HCT116 (cell line): ENCODE results near the gene AGBL1. TPM values are rescaled to one million over a fixed set of nuclear protein-coding genes. Genes with fewer than 3 reads are reported as not detected.

Experiments used
- ATAC-seq: fragments of 200-7000 bp; cut with Tn5 transposase; 2 replicates; pipeline ENCODE4 v1.9.1; 2020; ENCODE audit warnings: mild to moderate bottlenecking, moderate library complexity
- BruUV-seq: library from RNA; stranded (reverse); fragments of 400-500 nt; replicated peaks from 2 replicates; lab custom pipeline; 2021; lab: Mats Ljungman, UMichigan
- CTCF ChIA-PET: fragments of 300-600 bp; sonication (Branson Sonifier 250); formaldehyde crosslinking; loops from one replicate; lab custom pipeline; 2021; ENCODE audit warnings: antibody characterized with exemption; lab: Charles Lee
- POLR2A ChIA-PET: fragments of 300-600, 350-600 bp; sonication (Branson Sonifier 250); formaldehyde crosslinking; loops from one replicate; lab custom pipeline; 2021; ENCODE audit warnings: antibody characterized with exemption; lab: Charles Lee
- RAD21 ChIA-PET, 2 experiments: fragments of 300-600 bp; sonication (Branson Sonifier 250); formaldehyde crosslinking; loops; one replicate each; lab custom pipeline; 2023; ENCODE audit warnings: low total read pairs in 2 of 2; ENCODE audit not compliant: uncharacterized antibody in 2 of 2, unreplicated experiment in 2 of 2, low non-redundant PET in 1 of 2; lab: Charles Lee
- DNase-seq: peaks from one replicate; pipeline ENCODE4 v3.0.0-alpha.2; 2010; ENCODE audit warnings: low read depth, low spot score
- H2AFZ ChIP-seq: fragments of 200-600 bp; shearing (Covaris generic), sonication (generic); 2 replicates; pipeline ENCODE4 v1.6.1; 2017; ENCODE audit warnings: low read depth, mixed run types, mixed read lengths, antibody characterized with exemption, low read length; ENCODE audit not compliant: poor library complexity, severe bottlenecking
- H3K27ac ChIP-seq: 2 replicates; pipeline ENCODE4 v1.5.1; 2012; ENCODE audit warnings: low read depth, low read length
- H3K27me3 ChIP-seq: fragments of 200-600 bp; sonication (generic); 2 replicates; pipeline ENCODE4 v1.6.1; 2016; ENCODE audit warnings: mixed run types, low read length, mixed read lengths; ENCODE audit not compliant: insufficient read depth
- H3K36me3 ChIP-seq, 2 experiments: fragments of 200-500 bp in 1 of 2; fragments of 200-600 bp in 1 of 2; sonication (Bioruptor generic) in 1 of 2; sonication (generic) in 1 of 2; 2 replicates each; pipeline versions ENCODE4 v1.5.1 to v1.6.1; 2014 to 2016; ENCODE audit warnings: low read length in 2 of 2, inconsistent platforms in 1 of 2, mixed read lengths in 1 of 2, mixed run types in 1 of 2; ENCODE audit not compliant: insufficient read depth in 2 of 2, control insufficient read depth in 1 of 2
- H3K4me1 ChIP-seq, 2 experiments: fragments of 200-600 bp in 1 of 2; sonication (generic) in 1 of 2; 2 replicates each; pipeline versions ENCODE4 v1.5.1 to v1.6.1; 2012 to 2017; ENCODE audit warnings: low read length in 2 of 2, inconsistent platforms in 1 of 2, mild to moderate bottlenecking in 1 of 2, mixed read lengths in 1 of 2, mixed run types in 1 of 2, moderate library complexity in 1 of 2; ENCODE audit not compliant: insufficient read depth in 2 of 2, control insufficient read depth in 1 of 2
- H3K4me2 ChIP-seq: fragments of 200-600 bp; sonication (generic); 2 replicates; pipeline ENCODE4 v1.6.1; 2017; ENCODE audit warnings: mixed run types, low read length, mixed read lengths
- H3K4me3 ChIP-seq, 2 experiments: fragments of 200-600 bp in 1 of 2; sonication (generic) in 1 of 2; replicated peaks in 1 of 2; 2 replicates each; pipeline ENCODE4 v1.5.1; 2011 to 2016; ENCODE audit warnings: low read length in 2 of 2, control low read depth in 1 of 2, low read depth in 1 of 2, mild to moderate bottlenecking in 1 of 2, mixed read lengths in 1 of 2, mixed run types in 1 of 2
- H3K79me2 ChIP-seq: fragments of 200-600 bp; sonication (generic); 2 replicates; pipeline ENCODE4 v1.6.1; 2017; ENCODE audit warnings: mild to moderate bottlenecking, mixed run types, low read length, moderate library complexity, mixed read lengths; ENCODE audit not compliant: insufficient read depth
- H3K9ac ChIP-seq: fragments of 200-600 bp; sonication (generic); 2 replicates; pipeline ENCODE4 v1.6.1; 2016; ENCODE audit warnings: low read length, mixed read lengths
- H3K9me2 ChIP-seq: fragments of 200-600 bp; sonication (generic), shearing (Covaris generic); 2 replicates; pipeline ENCODE4 v1.6.1; 2017; ENCODE audit warnings: mixed run types, mild to moderate bottlenecking, moderate library complexity; ENCODE audit not compliant: insufficient read depth
- H3K9me3 ChIP-seq, 2 experiments: fragments of 200-500 bp in 1 of 2; fragments of 200-600 bp in 1 of 2; sonication (Bioruptor generic) in 1 of 2; sonication (generic) in 1 of 2; 2 replicates each; pipeline ENCODE4 v1.6.1; 2014 to 2017; ENCODE audit warnings: low read length in 2 of 2, mixed read lengths in 2 of 2, inconsistent platforms in 1 of 2, low read depth in 1 of 2, mild to moderate bottlenecking in 1 of 2, mixed run types in 1 of 2, moderate library complexity in 1 of 2; ENCODE audit not compliant: control insufficient read depth in 1 of 2, insufficient read depth in 1 of 2
- H4K20me1 ChIP-seq: fragments of 200-600 bp; sonication (generic), shearing (Covaris generic); 2 replicates; pipeline ENCODE4 v1.6.1; 2017; ENCODE audit warnings: mixed run types, mild to moderate bottlenecking, moderate library complexity; ENCODE audit not compliant: insufficient read depth
- ATF3 ChIP-seq: IDR thresholded peaks from 2 replicates; pipeline ENCODE4 v1.6.1; 2012
- CBX3 ChIP-seq: IDR thresholded peaks from 2 replicates; pipeline ENCODE4 v1.6.1; 2012; ENCODE audit warnings: low read depth
- EGR1 ChIP-seq: IDR thresholded peaks from 2 replicates; pipeline ENCODE4 v1.6.1; 2012; ENCODE audit warnings: low read depth
- ELF1 ChIP-seq: IDR thresholded peaks from 2 replicates; pipeline ENCODE4 v1.6.1; 2012; ENCODE audit warnings: low read depth, borderline replicate concordance
- FOSL1 ChIP-seq: IDR thresholded peaks from 2 replicates; pipeline ENCODE4 v1.6.1; 2012; ENCODE audit warnings: low read depth
- POLR2AphosphoS5 ChIP-seq: IDR thresholded peaks from 2 replicates; pipeline ENCODE4 v1.6.1; 2011; ENCODE audit warnings: mild to moderate bottlenecking, low read depth, low read length, moderate library complexity
- RAD21 ChIP-seq: IDR thresholded peaks from 2 replicates; pipeline ENCODE4 v1.6.1; 2012; ENCODE audit warnings: low read depth, mild to moderate bottlenecking
- SIN3A ChIP-seq: IDR thresholded peaks from 2 replicates; pipeline ENCODE4 v1.6.1; 2012; ENCODE audit warnings: low read depth
- SP1 ChIP-seq: IDR thresholded peaks from 2 replicates; pipeline ENCODE4 v1.6.1; 2012; ENCODE audit warnings: low read depth
- SRF ChIP-seq: IDR thresholded peaks from 2 replicates; pipeline ENCODE4 v1.6.1; 2012; ENCODE audit warnings: low read depth
- TCF7L2 ChIP-seq: IDR thresholded peaks from 2 replicates; pipeline ENCODE4 v1.7.0; 2011; ENCODE audit warnings: borderline replicate concordance, inconsistent platforms; ENCODE audit not compliant: insufficient read depth, insufficient read length; ENCODE audit errors: extremely low read depth
- YY1 ChIP-seq: IDR thresholded peaks from 2 replicates; pipeline ENCODE4 v1.6.1; 2011; ENCODE audit warnings: low read length, low read depth, moderate library complexity, mild to moderate bottlenecking; ENCODE audit not compliant: insufficient replicate concordance; ENCODE audit errors: extremely low read depth
- ZBTB33 ChIP-seq: IDR thresholded peaks from 2 replicates; pipeline ENCODE4 v1.6.1; 2011; ENCODE audit warnings: mild to moderate bottlenecking, low read length, moderate library complexity; ENCODE audit not compliant: insufficient replicate concordance; ENCODE audit errors: extremely low read depth
- ZFX ChIP-seq: fragments of 450-650 bp; IDR thresholded peaks from 2 replicates; pipeline ENCODE4 v1.6.1; 2017
- ZNF274 ChIP-seq: fragments of 200-500 bp; sonication (Bioruptor generic); IDR thresholded peaks from 2 replicates; pipeline ENCODE4 v1.6.1; 2014; ENCODE audit warnings: mild to moderate bottlenecking, low read depth, low read length, inconsistent platforms
- intact Hi-C: fragments of 100-400 bp; cut with micrococcal nuclease; formaldehyde crosslinking; loops from 2 replicates; pipeline ENCODE4 v1.10.0; 2022
- total RNA-seq: library from RNA; stranded (reverse); gene quantifications from one replicate; pipeline ENCODE4 v1.2.1, GENCODE V29; 2021; ENCODE audit not compliant: unreplicated experiment
- TF ChIP-seq, protein P1 (sequence below): IDR thresholded peaks from 2 replicates; pipeline ENCODE4 v1.6.1; 2012; ENCODE audit warnings: low read depth

AGBL1 gene
- total RNA-seq, 1 experiment from 2014 or later = not detected

- intact Hi-C loops = no loop called here
- no peak for ATAC-seq
- no peaks in the 10 kb centered on the region for H4K20me1 ChIP-seq
- no peak overlapping the region for H3K27ac ChIP-seq
- ChIA-PET POLR2A (no interaction called here), RAD21 (no interaction called here), CTCF (no interaction called here)
- DNase-seq = no peak
- H3K4me2 ChIP-seq = no peak overlapping the region
- no peak overlapping the region for H2AFZ ChIP-seq
- no peaks in the 10 kb centered on the region for H3K27me3 ChIP-seq
- TF ChIP-seq YY1 (no peak), SP1 (no peak), ZFX (no peak), ZNF274 (no peak), RAD21 (no peak), SIN3A (no peak), ZBTB33 (no peak), EGR1 (no peak), SRF (no peak), FOSL1 (no peak), ATF3 (no peak), CBX3 (no peak), TCF7L2 (no peak), POLR2AphosphoS5 (no peak), ELF1 (no peak)
- TF ChIP-seq, protein P1, sequence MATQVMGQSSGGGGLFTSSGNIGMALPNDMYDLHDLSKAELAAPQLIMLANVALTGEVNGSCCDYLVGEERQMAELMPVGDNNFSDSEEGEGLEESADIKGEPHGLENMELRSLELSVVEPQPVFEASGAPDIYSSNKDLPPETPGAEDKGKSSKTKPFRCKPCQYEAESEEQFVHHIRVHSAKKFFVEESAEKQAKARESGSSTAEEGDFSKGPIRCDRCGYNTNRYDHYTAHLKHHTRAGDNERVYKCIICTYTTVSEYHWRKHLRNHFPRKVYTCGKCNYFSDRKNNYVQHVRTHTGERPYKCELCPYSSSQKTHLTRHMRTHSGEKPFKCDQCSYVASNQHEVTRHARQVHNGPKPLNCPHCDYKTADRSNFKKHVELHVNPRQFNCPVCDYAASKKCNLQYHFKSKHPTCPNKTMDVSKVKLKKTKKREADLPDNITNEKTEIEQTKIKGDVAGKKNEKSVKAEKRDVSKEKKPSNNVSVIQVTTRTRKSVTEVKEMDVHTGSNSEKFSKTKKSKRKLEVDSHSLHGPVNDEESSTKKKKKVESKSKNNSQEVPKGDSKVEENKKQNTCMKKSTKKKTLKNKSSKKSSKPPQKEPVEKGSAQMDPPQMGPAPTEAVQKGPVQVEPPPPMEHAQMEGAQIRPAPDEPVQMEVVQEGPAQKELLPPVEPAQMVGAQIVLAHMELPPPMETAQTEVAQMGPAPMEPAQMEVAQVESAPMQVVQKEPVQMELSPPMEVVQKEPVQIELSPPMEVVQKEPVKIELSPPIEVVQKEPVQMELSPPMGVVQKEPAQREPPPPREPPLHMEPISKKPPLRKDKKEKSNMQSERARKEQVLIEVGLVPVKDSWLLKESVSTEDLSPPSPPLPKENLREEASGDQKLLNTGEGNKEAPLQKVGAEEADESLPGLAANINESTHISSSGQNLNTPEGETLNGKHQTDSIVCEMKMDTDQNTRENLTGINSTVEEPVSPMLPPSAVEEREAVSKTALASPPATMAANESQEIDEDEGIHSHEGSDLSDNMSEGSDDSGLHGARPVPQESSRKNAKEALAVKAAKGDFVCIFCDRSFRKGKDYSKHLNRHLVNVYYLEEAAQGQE = no peak
- H3K36me3 ChIP-seq = no peaks in the 10 kb centered on the region
- H3K4me1 ChIP-seq = no peaks in the 10 kb centered on the region
- peaks cover 0 to 10% of the 10 kb centered on the region in 2 experiments; a peak in 2 of 4 replicates for H3K9me3 ChIP-seq
- H3K9ac ChIP-seq = no peak overlapping the region
- no peak overlapping the region for H3K4me3 ChIP-seq
- H3K9me2 ChIP-seq = no peaks in the 10 kb centered on the region
- no TSS peak for BruUV-seq
- H3K79me2 ChIP-seq = no peaks in the 10 kb centered on the region
These were observed 254.1 kb downstream of the AGBL1 start for GRCh38 chr15:86333819-86334218.
